NCI-H1436 treated with DMSO at 0.1 percent for 48 hours (cell line): ENCODE results near the gene LMO7.

Source experiments
- DNase-seq: peaks from one replicate; lab custom pipeline; 2025; lab: John Stamatoyannopoulos, UW

The LMO7 gene

DNA sequence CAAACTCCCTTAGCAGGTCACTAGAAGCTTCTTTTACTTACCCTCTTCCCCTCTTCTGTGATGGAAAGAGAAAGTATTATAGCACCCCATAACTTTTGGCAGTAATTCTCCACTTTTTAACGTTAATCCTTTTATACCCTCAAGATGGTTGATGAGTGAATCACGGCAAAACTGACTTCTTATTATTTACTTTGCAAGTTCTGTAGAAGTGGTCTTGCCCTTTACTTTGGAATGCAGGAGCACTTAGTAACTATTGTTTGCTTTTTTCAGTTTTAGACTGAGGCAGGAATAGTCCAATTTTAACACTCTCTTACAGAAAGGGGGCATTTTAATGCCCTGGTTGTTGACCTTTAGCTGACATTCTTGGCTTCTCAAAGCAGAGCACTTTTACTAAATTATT lies 260.1 kb downstream of the LMO7 start:
- DNase-seq = no peak

DNA sequence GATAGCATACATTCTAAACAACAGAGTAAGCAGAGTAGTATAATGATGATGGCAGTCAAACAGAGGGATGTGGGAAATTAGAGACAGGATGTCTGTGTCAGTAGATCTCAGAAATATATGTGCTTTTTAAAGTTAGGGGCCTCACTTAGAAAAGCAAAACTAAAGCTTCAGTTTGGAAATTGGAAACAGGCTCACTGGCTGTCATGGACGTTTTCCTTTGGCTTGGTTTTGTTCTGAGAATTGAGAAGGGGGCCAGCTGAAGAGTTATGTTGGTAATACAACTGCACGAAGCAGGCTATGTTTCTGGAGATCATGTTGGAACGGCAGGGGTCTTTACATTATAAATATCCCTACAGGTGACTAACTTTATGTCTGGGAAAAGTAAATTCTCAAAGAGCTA lies 261.3 kb downstream of the LMO7 start:
- DNase-seq = no peak

GRCh38 chr13:75901501-75901900 lies 265.4 kb downstream of the LMO7 start:
- no peak for DNase-seq

- no peak for DNase-seq
Measured at GRCh38 chr13:75902166-75903104, 266.3 kb downstream of the LMO7 start.

GRCh38 chr13:75904012-75904411 lies 267.9 kb downstream of the LMO7 start:
- DNase-seq = no peak

GRCh38 chr13:75906315-75906714 lies 270.2 kb downstream of the LMO7 start:
- no peak for DNase-seq

DNA sequence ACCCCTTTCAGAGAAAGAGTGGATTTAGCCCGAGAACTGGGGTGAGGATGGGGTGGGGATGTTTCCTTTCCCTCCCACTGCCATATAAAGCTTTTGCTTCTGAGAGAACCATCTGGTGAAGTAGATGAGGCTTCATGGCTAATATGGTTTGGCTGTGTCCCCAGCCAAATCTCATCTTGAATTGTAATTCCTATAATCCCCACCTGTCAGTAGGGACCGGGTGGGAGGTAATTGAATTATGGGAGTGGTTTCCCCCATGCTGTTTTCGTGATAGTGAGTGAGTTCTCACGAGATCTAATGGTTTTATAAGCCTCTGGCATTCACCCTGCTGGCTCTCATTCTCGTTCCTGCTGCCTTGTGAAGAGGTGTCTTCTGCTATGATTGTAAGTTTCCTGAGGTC lies 270.9 kb downstream of the LMO7 start:
- DNase-seq = no peak

- DNase-seq = no peak
Measured at GRCh38 chr13:75908141-75908540, 272.0 kb downstream of the LMO7 start.
